Neural cell (in vitro differentiated cells): ENCODE measurements around the gene PTTG1IP. TPM values are rescaled to one million over a fixed set of nuclear protein-coding genes. Genes with fewer than 3 reads are reported as not detected.

Source experiments
- H2AFZ ChIP-seq: fragments of 200-600, 300-800 bp; sonication (generic), shearing (Covaris generic); 2 replicates; pipeline ENCODE4 v1.6.0; 2014; ENCODE audit warnings: low read depth, mild to moderate bottlenecking, antibody characterized with exemption, low read length, moderate library complexity
- H3F3A ChIP-seq: fragments of 200-600 bp; shearing (Covaris generic); 2 replicates; pipeline ENCODE4 v1.6.1; 2016; ENCODE audit warnings: mild to moderate bottlenecking, moderate library complexity, mixed read lengths, antibody characterized with exemption, low read length; ENCODE audit not compliant: insufficient read depth, poor library complexity, severe bottlenecking
- H3K27ac ChIP-seq: fragments of 200-600, 300-800 bp; sonication (generic), shearing (Covaris generic); 2 replicates; pipeline ENCODE4 v1.5.1; 2014; ENCODE audit warnings: mild to moderate bottlenecking, low read length, moderate library complexity
- H3K27me3 ChIP-seq: fragments of 300-800, 200-600 bp; sonication (generic), shearing (Covaris generic); 2 replicates; pipeline ENCODE4 v1.6.0; 2014; ENCODE audit warnings: mild to moderate bottlenecking, low read depth, low read length, moderate library complexity; ENCODE audit not compliant: insufficient read depth
- H3K36me3 ChIP-seq: fragments of 300-800, 200-600 bp; sonication (generic), shearing (Covaris generic); 2 replicates; pipeline ENCODE4 v1.5.1; 2014; ENCODE audit warnings: mild to moderate bottlenecking, antibody characterized with exemption, low read length, moderate library complexity; ENCODE audit not compliant: insufficient read depth
- H3K4me2 ChIP-seq: fragments of 300-800, 200-600 bp; sonication (generic), shearing (Covaris generic); 2 replicates; pipeline ENCODE4 v1.6.0; 2014; ENCODE audit warnings: mild to moderate bottlenecking, low read length
- H3K4me3 ChIP-seq: fragments of 300-800, 200-600 bp; sonication (generic), shearing (Covaris generic); 2 replicates; pipeline ENCODE4 v1.5.1; 2014; ENCODE audit warnings: mild to moderate bottlenecking, low read length, moderate library complexity
- H3K79me2 ChIP-seq: fragments of 200-600 bp; shearing (Covaris generic); replicated peaks from 2 replicates; pipeline ENCODE4 v1.6.0; 2014; ENCODE audit warnings: mild to moderate bottlenecking, low read length, moderate library complexity; ENCODE audit not compliant: insufficient read depth
- H3K9ac ChIP-seq: fragments of 300-800, 200-600 bp; sonication (generic), shearing (Covaris generic); 2 replicates; pipeline ENCODE4 v1.6.1; 2016; ENCODE audit warnings: mild to moderate bottlenecking, low read length, mixed read lengths
- H3K9me2 ChIP-seq: fragments of 200-600 bp; shearing (Covaris generic); 2 replicates; pipeline ENCODE4 v1.6.1; 2016; ENCODE audit warnings: mild to moderate bottlenecking, low read length, mixed read lengths; ENCODE audit not compliant: insufficient read depth
- H3K9me3 ChIP-seq: fragments of 200-600, 300-800 bp; sonication (generic), shearing (Covaris generic); 2 replicates; pipeline ENCODE4 v1.6.1; 2016; ENCODE audit warnings: mild to moderate bottlenecking, mixed run types, low read length, moderate library complexity, mixed read lengths
- H4K20me1 ChIP-seq: fragments of 200-600 bp; shearing (Covaris generic); 2 replicates; pipeline ENCODE4 v1.6.1; 2016; ENCODE audit warnings: mild to moderate bottlenecking, mixed run types; ENCODE audit not compliant: insufficient read depth
- EP300 ChIP-seq: fragments of 450-650 bp; conservative IDR thresholded peaks from 2 replicates; pipeline ENCODE4 v1.6.1; 2014; ENCODE audit warnings: antibody characterized with exemption, mild to moderate bottlenecking, moderate library complexity; ENCODE audit not compliant: poor library complexity, severe bottlenecking
- EZH2 ChIP-seq: fragments of 200-600, 300-800 bp; shearing (Covaris generic), sonication (generic); IDR thresholded peaks from 2 replicates; pipeline ENCODE4 v1.6.1; 2014; ENCODE audit warnings: antibody characterized with exemption, low read length, borderline replicate concordance, mild to moderate bottlenecking; ENCODE audit not compliant: insufficient read depth, poor library complexity, severe bottlenecking
- MXI1 ChIP-seq: fragments of 450-650 bp; conservative IDR thresholded peaks from 2 replicates; pipeline ENCODE4 v1.6.1; 2014; ENCODE audit warnings: antibody characterized with exemption, mild to moderate bottlenecking; ENCODE audit not compliant: poor library complexity, severe bottlenecking
- POLR2AphosphoS5 ChIP-seq: IDR thresholded peaks from 2 replicates; pipeline ENCODE4 v1.6.1; 2012
- RAD21 ChIP-seq: fragments of 450-650 bp; conservative IDR thresholded peaks from 2 replicates; pipeline ENCODE4 v1.6.1; 2014; ENCODE audit warnings: antibody characterized with exemption, mild to moderate bottlenecking, moderate library complexity
- SMC3 ChIP-seq: fragments of 450-650 bp; conservative IDR thresholded peaks from 2 replicates; pipeline ENCODE4 v1.6.1; 2014; ENCODE audit warnings: antibody characterized with exemption, mild to moderate bottlenecking, moderate library complexity; ENCODE audit not compliant: poor library complexity
- TAF1 ChIP-seq: IDR thresholded peaks from 2 replicates; pipeline ENCODE4 v1.6.1; 2012; ENCODE audit warnings: low read depth
- polyA plus RNA-seq: library from polyadenylated mRNA; depleted of rRNA; stranded (reverse); fragments of >200 nt; gene quantifications from 2 replicates; pipeline ENCODE4 v1.2.3, GENCODE V29; 2014
- TF ChIP-seq, protein P1 (sequence below): fragments of 450-650 bp; IDR thresholded peaks from 2 replicates; pipeline ENCODE4 v1.5.1; 2014; ENCODE audit warnings: antibody characterized with exemption, mild to moderate bottlenecking, moderate library complexity; ENCODE audit not compliant: poor library complexity, severe bottlenecking
- TF ChIP-seq, protein P2 (sequence below): IDR thresholded peaks from 2 replicates; pipeline ENCODE4 v1.6.1; 2012; ENCODE audit warnings: borderline replicate concordance

PTTG1IP gene
- polyA plus RNA-seq, 1 donor from 2014 or later = 152 TPM

DNA sequence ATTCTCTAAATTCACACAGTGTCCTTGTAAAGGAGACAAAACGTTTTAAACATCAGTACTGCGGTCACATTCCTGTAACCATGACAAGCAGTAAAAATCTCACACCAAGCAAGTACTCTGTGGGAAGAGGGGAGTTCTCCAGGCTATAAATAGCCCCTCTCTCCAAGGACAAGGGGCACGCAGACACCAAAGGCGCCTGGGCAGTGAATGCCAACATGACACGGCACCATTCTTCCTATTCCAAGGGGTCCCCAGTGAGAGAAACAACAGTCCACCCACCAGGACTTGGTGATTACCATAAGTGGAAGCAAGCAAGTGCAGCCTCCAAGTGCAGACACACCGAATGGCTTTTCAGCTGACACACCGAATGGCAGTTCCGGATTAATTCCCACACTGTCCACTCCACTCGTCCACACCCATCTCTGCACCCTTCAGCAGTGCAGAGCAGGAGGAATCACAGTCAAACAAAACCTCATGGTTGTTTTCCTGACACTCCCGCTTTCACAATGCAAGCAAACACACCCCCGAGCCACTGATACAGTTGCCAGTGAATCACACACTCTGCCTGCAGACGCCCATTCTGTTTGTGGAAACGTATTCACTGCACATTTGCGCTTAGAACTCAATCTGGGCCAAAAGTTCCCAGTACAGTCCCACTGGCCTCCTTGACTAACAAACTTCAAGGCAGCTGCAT, 1.8 kb downstream of the PTTG1IP start:
- Histone ChIP-seq H3K27me3 (peaks cover 27% of the 10 kb centered on the region), H3K4me3 (peak overlapping the region; percentile 87), H2AFZ (no peak overlapping the region), H3K79me2 (peaks cover 64% of the 10 kb centered on the region), H3K4me2 (peak overlapping the region; percentile 100), H3K27ac (peak overlapping the region; percentile 77), H3K9me2 (no peaks in the 10 kb centered on the region), H3F3A (peaks cover 6% of the 10 kb centered on the region), H3K36me3 (no peaks in the 10 kb centered on the region), H4K20me1 (peaks cover 45% of the 10 kb centered on the region), H3K9ac (peak overlapping the region; percentile 82), H3K9me3 (no peaks in the 10 kb centered on the region)
- TF ChIP-seq RAD21 (no peak), EZH2 (no peak), SMC3 (no peak), MXI1 (no peak), TAF1 (no peak), POLR2AphosphoS5 (no peak), EP300 (no peak)
- TF ChIP-seq, protein P1, sequence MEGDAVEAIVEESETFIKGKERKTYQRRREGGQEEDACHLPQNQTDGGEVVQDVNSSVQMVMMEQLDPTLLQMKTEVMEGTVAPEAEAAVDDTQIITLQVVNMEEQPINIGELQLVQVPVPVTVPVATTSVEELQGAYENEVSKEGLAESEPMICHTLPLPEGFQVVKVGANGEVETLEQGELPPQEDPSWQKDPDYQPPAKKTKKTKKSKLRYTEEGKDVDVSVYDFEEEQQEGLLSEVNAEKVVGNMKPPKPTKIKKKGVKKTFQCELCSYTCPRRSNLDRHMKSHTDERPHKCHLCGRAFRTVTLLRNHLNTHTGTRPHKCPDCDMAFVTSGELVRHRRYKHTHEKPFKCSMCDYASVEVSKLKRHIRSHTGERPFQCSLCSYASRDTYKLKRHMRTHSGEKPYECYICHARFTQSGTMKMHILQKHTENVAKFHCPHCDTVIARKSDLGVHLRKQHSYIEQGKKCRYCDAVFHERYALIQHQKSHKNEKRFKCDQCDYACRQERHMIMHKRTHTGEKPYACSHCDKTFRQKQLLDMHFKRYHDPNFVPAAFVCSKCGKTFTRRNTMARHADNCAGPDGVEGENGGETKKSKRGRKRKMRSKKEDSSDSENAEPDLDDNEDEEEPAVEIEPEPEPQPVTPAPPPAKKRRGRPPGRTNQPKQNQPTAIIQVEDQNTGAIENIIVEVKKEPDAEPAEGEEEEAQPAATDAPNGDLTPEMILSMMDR = no peak
- TF ChIP-seq, protein P2, sequence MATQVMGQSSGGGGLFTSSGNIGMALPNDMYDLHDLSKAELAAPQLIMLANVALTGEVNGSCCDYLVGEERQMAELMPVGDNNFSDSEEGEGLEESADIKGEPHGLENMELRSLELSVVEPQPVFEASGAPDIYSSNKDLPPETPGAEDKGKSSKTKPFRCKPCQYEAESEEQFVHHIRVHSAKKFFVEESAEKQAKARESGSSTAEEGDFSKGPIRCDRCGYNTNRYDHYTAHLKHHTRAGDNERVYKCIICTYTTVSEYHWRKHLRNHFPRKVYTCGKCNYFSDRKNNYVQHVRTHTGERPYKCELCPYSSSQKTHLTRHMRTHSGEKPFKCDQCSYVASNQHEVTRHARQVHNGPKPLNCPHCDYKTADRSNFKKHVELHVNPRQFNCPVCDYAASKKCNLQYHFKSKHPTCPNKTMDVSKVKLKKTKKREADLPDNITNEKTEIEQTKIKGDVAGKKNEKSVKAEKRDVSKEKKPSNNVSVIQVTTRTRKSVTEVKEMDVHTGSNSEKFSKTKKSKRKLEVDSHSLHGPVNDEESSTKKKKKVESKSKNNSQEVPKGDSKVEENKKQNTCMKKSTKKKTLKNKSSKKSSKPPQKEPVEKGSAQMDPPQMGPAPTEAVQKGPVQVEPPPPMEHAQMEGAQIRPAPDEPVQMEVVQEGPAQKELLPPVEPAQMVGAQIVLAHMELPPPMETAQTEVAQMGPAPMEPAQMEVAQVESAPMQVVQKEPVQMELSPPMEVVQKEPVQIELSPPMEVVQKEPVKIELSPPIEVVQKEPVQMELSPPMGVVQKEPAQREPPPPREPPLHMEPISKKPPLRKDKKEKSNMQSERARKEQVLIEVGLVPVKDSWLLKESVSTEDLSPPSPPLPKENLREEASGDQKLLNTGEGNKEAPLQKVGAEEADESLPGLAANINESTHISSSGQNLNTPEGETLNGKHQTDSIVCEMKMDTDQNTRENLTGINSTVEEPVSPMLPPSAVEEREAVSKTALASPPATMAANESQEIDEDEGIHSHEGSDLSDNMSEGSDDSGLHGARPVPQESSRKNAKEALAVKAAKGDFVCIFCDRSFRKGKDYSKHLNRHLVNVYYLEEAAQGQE = no peak

DNA sequence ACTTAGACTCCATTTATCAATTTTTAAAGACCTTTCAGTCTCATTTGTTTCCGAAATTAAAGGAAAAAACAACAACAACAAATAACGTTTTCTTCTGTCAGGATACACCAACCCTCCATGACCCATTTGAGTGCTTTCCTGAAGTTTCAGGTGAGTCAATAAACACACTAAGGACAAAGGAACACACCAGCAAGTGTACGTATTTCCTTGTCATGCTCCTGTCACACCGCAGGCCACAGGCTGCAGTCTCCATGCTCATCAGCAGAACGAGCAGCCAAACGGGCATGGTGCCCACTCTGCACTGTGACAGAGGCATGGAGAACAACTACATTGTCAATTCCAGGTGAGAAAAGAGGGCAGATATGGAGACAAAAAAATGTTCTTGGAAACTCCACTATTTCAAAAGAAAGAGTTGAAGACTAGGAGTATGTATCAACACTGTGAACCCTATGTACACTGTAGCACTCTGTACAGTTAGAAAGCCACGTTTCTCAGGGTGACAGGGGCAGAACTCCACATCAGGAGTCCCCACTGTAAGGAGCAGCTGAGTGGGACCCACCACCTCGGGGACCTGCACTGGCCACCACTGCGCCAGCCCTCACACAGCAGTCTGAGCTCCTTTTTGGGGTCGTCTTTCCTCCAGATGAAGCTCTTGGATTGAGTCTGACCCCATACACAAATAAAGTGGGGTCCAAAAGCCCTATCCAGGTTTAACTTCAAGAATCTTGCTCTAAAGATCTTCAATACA, 2.6 kb downstream of the PTTG1IP start:
- no peak for TF ChIP-seq EP300
- TF ChIP-seq TAF1 = no peak
- no peak for TF ChIP-seq EZH2
- no peak for TF ChIP-seq POLR2AphosphoS5
- no peak for TF ChIP-seq RAD21
- TF ChIP-seq, protein P2 = no peak
- TF ChIP-seq, protein P1 = no peak
- TF ChIP-seq SMC3 = no peak
- TF ChIP-seq MXI1 = no peak
- H3K9me2 ChIP-seq = no peaks in the 10 kb centered on the region
- H3K79me2 ChIP-seq = peaks cover 69% of the 10 kb centered on the region
- peaks cover 48% of the 10 kb centered on the region for H4K20me1 ChIP-seq
- peak overlapping the region; percentile 87 for H3K4me3 ChIP-seq
- no peak overlapping the region for H3K27ac ChIP-seq
- peaks cover 6% of the 10 kb centered on the region for H3F3A ChIP-seq
- H3K4me2 ChIP-seq = no peak overlapping the region
- no peaks in the 10 kb centered on the region for H3K36me3 ChIP-seq
- H2AFZ ChIP-seq = no peak overlapping the region
- no peaks in the 10 kb centered on the region for H3K9me3 ChIP-seq
- peaks cover 21% of the 10 kb centered on the region for H3K27me3 ChIP-seq
- H3K9ac ChIP-seq = no peak overlapping the region
